ENCODE data around the gene PNPT1. TPM values are rescaled to one million over a fixed set of nuclear protein-coding genes. Genes with fewer than 3 reads are reported as not detected.
"Not testable (repeated sequence)": the region's sequence is repeated elsewhere in the genome, so short reads cannot be mapped to it uniquely, and the experiment has no call there.

The PNPT1 gene
- 10 to 100 TPM; 20.3 to 27.3 (median 24.3) TPM for polyA plus RNA-seq (ENCODE audit: low read depth in 6 of 6)

DNA sequence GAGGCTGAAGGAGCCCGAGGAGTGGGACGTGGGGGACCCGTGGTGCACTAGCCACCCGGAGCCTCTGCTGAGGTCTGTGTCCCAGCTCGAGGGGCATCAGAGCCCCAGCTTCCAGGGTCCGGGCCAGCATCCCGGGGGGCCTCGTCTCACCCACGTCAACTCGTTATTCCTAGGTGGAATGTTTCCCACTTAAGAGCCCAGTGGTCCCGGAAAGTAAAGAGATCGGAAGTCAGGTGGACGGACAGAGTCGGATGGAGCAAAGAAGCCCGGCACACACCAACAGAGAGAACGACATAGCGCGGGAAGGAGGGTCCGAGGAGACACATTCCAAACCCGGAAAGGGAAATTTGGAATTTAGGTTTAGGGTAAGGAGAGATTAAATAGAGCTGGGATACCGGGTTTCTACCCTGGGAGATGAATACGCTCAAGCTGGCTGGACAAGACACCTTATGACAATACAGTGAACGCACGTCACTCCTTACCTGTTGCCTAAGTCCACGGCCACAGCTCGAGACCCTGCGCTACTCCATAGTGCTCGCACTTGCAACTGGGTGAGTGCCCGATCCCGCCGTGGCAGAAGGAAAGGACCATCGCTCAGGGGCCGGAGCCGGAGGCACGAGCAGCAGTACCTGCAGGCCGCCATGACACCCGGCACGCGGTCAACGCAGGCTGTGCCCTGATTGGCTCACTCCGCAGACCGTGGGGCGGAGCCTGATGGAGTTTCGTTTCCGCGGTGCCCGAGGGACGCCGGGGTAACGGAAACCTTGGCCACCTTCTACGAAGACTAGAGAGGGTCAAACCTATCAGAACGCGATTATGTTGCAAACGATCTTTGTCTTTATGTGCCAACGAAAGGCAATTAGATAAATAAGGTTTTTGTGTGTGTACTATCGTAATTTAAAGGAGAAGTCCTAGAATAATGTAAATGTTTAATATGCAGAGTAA is at the start of gene PNPT1:
TSS of gene PNPT1 (minus strand) at position 664 of the 945 bp plus-strand sequence. CDS start at position 643, 21 bp downstream.
- Mint-ChIP-seq H3K4me3 (peak within 1 kb of the TSS; percentile 91 to 97 (median 96)), H3K27me3 (peaks cover 3 to 6% (median 5%) of the 10 kb centered on the region in 3 donors), H3K27ac (peak within 1 kb of the TSS; percentile 56 to 95 (median 88)), H3K4me1 (peaks cover 16 to 26% (median 25%) of the 10 kb centered on the region in 3 donors), H3K9me3 (no peaks in the 10 kb centered on the region), H3K36me3 (peaks cover 0 to 7% of the 10 kb centered on the region in 2 donors)
- ATAC-seq (ENCODE audit: low read depth in 2 of 2) (peak; percentile 100), DNase-seq (peak; percentile 89)

DNA sequence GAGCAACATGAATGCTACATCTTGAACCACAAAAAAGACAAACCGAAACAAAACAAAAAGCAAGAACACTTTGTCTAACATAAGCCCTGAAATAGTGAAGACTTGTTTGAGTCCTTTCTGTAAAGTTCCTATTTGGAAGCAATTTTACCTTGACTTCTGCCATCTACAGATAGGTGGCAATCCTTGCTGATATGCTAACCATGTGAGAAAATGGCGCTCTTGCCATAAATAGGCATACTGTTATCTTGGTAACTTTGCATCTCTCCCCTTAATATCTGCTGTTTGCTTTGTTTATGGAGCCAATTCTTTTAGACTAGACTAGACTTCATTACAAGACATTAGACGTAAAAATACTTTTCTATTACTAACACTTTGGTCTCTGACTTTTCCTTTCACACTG is 49.4 kb upstream of the PNPT1 start:
- ATAC-seq (ENCODE audit: low read depth in 2 of 2) (no peak), DNase-seq (no peak)
- Mint-ChIP-seq H3K4me1 (no peaks in the 10 kb centered on the region), H3K4me3 (no peak overlapping the region), H3K27ac (no peak overlapping the region), H3K27me3 (peaks cover 11 to 32% (median 26%) of the 10 kb centered on the region in 3 donors), H3K36me3 (no peaks in the 10 kb centered on the region), H3K9me3 (peaks cover 0 to 5% (median 2%) of the 10 kb centered on the region in 7 donors)

DNA sequence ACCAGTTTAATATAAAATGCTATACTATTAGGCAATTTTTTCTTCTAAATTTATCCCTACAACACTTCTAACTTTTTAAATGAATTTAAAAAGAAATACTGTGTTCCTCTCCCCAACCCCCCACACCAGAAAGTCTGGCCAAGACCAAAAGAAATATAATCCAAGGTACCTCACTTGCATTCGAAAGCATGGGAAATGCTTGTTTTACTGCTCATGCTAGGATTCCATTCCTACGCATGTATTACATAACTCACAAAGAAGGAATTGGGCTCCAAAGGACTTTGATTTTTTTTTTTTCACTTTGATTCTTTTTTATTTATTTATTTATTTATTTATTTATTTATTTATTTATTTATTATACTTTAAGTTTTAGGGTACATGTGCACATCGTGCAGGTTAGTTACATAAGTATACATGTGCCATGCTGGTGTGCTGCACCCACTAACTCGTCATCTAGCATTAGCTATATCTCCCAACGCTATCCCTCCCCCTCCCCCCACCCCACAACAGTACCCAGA is 42.4 kb upstream of the PNPT1 start:
- not testable (repeated sequence) for H3K4me3 Mint-ChIP-seq; DNase-seq; H3K4me1 Mint-ChIP-seq; ATAC-seq (ENCODE audit: low read depth in 2 of 2); H3K9me3 Mint-ChIP-seq; H3K27me3 Mint-ChIP-seq; H3K27ac Mint-ChIP-seq; H3K36me3 Mint-ChIP-seq

DNA sequence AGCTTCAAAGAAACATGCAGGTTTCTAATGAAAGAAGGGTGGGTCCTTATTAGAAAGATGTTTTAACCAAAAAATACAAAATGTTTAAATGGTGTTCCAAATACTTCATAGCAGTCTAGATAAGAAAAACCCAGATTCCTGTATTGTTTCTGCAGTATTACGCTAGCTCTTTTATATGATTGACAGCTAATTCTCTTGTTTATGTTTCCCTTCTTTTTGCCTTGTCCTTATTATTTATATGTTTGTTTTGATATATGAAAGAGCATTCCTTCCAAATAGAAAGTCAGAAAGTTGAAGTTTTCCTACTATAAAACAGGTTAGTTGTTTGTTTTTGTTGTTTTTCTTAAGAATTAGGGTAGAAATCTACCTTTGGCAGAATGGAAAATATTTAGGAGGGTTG is 41.1 kb upstream of the PNPT1 start:
- H3K9me3 Mint-ChIP-seq = peaks cover 0 to 6% (median 0%) of the 10 kb centered on the region in 7 donors
- no peak overlapping the region for H3K4me3 Mint-ChIP-seq
- peak overlapping the region in 1 of 6 donors; percentile 33 for H3K27ac Mint-ChIP-seq
- DNase-seq (no peak), ATAC-seq (ENCODE audit: low read depth in 2 of 2) (no peak)
- H3K27me3 Mint-ChIP-seq = no peaks in the 10 kb centered on the region
- H3K4me1 Mint-ChIP-seq = no peaks in the 10 kb centered on the region
- no peaks in the 10 kb centered on the region for H3K36me3 Mint-ChIP-seq

DNA sequence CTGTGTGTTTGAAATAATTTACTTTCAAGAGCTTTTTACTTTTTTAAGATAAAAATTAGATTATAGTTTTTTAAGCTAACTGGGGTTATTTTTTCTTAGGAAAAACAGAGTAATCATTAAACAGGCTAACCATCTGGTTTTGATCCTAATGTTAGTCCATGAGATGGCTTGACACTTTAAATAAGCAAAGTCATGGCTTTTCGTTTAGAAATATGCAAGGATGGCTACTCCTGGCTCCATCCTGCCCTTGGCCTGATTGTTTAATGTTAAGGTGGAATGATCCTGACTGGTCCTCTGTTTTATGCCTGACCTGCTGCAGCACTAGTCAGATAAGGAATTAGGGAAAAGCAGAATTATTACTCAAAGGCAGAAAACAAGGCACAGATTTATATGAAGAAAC is 39.7 kb upstream of the PNPT1 start:
- ATAC-seq (ENCODE audit: low read depth in 2 of 2) (no peak), DNase-seq (no peak)
- H3K36me3 Mint-ChIP-seq = no peaks in the 10 kb centered on the region
- peaks cover 0 to 6% (median 0%) of the 10 kb centered on the region in 7 donors for H3K9me3 Mint-ChIP-seq
- no peaks in the 10 kb centered on the region for H3K4me1 Mint-ChIP-seq
- H3K4me3 Mint-ChIP-seq = no peak overlapping the region
- peaks cover 0 to under 1% (median 0%) of the 10 kb centered on the region in 3 donors for H3K27me3 Mint-ChIP-seq
- H3K27ac Mint-ChIP-seq = no peak overlapping the region

DNA sequence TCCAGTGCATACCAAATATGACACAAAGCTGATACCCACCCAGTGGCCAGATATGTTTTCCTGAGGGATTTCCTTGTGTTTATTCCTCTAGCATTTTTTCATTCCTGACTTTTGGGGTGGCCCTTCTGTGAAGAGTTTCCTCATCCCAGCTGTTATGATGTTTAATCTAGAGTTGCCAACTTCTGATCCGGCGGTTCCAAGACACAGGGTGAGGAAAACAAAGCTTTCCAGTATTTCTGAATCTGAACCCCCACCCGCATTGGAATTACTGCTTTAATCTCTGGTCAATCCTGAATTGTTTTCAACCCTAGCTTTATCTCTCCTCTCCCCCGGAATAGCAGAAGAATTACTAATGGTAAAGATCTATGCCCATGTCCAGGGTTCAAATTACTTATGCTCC is 39.2 kb upstream of the PNPT1 start:
- no peak for ATAC-seq (ENCODE audit: low read depth in 2 of 2)
- peaks cover 0 to 6% (median 0%) of the 10 kb centered on the region in 7 donors for H3K9me3 Mint-ChIP-seq
- H3K4me3 Mint-ChIP-seq = no peak overlapping the region
- H3K36me3 Mint-ChIP-seq = no peaks in the 10 kb centered on the region
- H3K4me1 Mint-ChIP-seq = no peaks in the 10 kb centered on the region
- no peak for DNase-seq
- peaks cover 0 to 6% (median 0%) of the 10 kb centered on the region in 3 donors for H3K27me3 Mint-ChIP-seq
- no peak overlapping the region for H3K27ac Mint-ChIP-seq

DNA sequence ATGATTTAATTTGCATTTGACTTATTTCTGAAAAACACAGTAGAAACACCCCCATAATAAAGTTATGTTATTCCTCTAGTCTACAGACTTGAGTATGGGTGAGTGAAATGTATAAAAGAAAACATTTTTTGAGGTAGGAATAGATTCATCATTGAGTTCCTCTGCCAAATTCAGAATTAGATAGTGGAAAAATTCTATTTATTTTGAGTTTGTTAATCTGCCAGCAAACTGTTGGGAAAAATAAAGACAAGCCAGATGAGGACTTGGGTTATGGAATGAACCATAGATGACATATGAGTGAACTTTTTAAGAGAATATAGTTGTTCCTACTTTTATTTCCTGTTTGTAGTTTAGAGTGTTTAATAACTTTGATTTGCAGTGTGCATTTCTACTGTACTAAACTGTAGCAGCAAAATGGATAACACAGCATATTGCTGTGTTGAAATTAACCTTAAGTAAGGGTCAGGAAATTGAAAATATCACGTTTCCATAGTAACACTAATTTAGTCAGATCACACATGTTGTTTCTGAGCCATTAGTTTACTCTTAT is 35.6 kb upstream of the PNPT1 start:
- H3K27ac Mint-ChIP-seq = no peak overlapping the region
- peaks cover 0 to 1% (median 0%) of the 10 kb centered on the region in 7 donors for H3K9me3 Mint-ChIP-seq
- ATAC-seq (ENCODE audit: low read depth in 2 of 2) (no peak), DNase-seq (no peak)
- peaks cover 0 to 11% (median 11%) of the 10 kb centered on the region in 3 donors for H3K27me3 Mint-ChIP-seq
- no peaks in the 10 kb centered on the region for H3K4me1 Mint-ChIP-seq
- H3K36me3 Mint-ChIP-seq = no peaks in the 10 kb centered on the region
- no peak overlapping the region for H3K4me3 Mint-ChIP-seq

DNA sequence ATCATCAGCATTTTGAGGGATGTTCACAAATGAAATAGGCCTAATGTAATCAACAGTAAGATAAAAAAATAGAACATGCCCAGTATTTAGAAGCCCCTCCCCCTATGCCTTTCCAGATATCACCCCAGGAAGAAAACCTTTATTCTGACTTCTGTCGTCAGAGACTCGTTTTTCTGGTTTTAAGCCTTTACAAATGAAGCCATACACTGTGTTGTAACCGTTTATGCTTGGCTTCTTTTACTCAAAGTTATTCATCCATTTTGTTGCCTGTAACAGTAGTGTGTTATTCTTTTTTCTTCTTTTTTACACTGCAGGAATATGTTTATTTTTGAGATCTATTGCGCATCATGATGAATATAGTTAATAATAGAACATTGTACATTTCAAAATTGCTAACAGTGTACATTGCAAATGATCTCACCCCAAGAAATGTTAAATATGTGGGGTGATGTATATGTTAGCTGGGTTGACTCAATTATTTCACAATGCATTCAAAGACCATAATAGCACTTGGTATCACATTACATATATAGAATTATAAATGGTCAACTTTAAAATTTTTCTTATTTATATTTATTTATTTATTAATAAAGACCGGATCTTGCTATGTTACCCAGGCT is 28.1 kb upstream of the PNPT1 start:
- Mint-ChIP-seq H3K36me3 (no peaks in the 10 kb centered on the region), H3K9me3 (peaks cover 0 to 1% (median 0%) of the 10 kb centered on the region in 7 donors), H3K27me3 (peaks cover 11 to 18% (median 17%) of the 10 kb centered on the region in 3 donors), H3K4me3 (no peak overlapping the region), H3K27ac (no peak overlapping the region), H3K4me1 (no peaks in the 10 kb centered on the region)
- DNase-seq (no peak), ATAC-seq (ENCODE audit: low read depth in 2 of 2) (no peak)

DNA sequence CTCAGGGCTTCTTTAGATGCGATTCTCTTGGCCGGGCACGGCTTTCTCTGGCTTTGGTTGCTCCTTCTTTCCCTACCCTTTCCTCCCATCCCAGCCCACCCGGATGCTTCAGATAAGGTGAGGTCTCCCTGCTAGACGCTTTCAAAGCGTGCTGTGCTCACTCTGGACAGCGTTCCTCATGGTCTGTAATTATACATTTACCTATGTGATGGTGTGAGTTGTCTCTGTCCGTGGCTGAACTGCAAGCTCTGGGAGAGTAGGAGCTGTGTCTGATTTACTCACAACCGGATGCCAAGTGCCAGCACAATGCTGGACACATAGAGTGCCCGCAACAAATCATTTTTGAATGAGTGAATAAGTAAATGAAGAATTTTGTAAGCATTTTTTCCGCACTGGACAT is 26.8 kb upstream of the PNPT1 start:
- Mint-ChIP-seq H3K27me3 (peaks cover 12 to 30% (median 27%) of the 10 kb centered on the region in 3 donors), H3K4me3 (no peak overlapping the region), H3K9me3 (no peaks in the 10 kb centered on the region), H3K27ac (no peak overlapping the region), H3K4me1 (no peaks in the 10 kb centered on the region), H3K36me3 (no peaks in the 10 kb centered on the region)
- ATAC-seq (ENCODE audit: low read depth in 2 of 2) (no peak), DNase-seq (no peak)

DNA sequence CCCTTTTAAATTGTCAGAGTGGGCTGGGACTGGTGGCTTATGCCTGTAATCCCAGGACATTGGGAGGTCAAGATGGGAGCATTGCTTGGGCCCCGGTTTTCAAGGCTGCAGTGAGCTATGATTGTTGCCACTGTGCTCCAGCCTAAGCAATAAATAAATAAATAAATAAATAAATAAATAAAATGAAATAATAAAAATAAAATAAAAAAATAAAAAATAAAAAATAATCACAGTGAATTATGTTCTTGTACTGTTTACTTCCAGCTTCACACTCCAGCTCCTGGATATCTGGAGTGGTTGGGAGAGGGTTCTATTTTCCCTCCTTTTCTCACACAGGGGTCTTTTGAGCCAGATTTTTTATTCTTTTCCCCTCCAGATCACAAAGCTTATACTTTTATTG is 26.2 kb upstream of the PNPT1 start:
- Mint-ChIP-seq H3K27ac (no peak overlapping the region), H3K9me3 (no peaks in the 10 kb centered on the region), H3K4me1 (no peaks in the 10 kb centered on the region), H3K4me3 (no peak overlapping the region), H3K27me3 (peaks cover 12 to 30% (median 27%) of the 10 kb centered on the region in 3 donors), H3K36me3 (no peaks in the 10 kb centered on the region)
- no peak for DNase-seq
- ATAC-seq (ENCODE audit: low read depth in 2 of 2) = no peak

DNA sequence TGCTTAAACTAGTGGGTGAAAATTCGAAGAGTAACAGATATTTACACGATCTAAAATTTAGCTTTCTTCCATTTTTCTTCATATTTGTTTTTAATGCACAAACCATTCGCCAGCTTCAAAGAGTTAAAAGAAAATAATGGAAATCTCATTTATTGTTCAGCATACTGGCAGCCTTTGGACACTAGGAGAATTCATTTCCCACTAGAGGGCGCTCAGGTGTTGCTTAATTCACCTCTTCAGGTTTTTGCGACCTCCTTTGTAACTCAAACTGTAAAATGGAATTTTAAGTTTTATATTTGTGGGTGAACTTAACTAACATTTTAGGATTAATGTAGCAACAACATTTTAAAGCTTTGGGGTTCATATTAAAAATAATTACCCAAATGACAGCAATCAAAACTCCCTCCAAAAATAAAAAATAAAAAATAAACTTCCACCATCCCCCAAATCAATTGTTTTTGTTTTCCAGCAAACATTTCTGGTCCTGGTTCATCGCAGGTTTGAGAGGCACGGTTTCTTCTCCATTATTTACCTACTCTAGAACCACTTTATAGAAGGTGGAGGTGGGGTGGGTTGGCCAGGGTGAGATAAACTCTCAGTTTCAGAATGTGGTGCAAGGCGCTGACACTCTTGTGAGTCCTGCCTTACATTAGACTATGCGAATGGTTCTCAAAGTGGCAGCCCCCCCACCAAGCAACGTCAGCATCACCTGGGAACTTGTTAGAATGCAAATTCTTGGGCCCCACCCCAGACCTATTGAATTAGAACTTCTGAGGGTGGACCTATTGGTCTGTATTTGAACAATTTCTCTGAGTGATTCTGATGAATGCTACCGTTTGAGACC is 24.7 kb upstream of the PNPT1 start:
- Mint-ChIP-seq H3K4me3 (no peak overlapping the region), H3K9me3 (no peaks in the 10 kb centered on the region), H3K27ac (no peak overlapping the region), H3K4me1 (peaks cover 0 to 2% (median 2%) of the 10 kb centered on the region in 3 donors), H3K27me3 (peaks cover 12 to 19% (median 17%) of the 10 kb centered on the region in 3 donors), H3K36me3 (no peaks in the 10 kb centered on the region)
- peak; percentile 13 for DNase-seq
- no peak for ATAC-seq (ENCODE audit: low read depth in 2 of 2)

DNA sequence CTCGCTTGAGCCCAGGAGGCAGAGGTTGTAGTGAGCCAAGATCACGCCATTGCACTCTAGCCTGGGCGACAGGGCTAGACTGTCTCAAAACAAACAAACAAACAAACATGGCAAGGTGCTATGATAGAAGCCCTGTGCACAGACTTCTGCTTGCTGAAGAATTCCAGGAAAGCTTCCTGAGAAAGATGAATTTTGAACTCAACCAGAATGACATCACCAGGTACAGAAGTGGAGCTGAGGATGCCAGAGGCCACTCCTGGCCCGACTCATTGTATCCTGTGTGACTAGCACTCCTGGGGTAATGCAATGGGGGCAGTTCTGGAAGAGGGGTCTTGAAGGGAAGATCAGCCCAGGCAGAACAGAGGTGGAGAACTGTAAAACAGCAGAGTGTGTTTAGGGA is 22.0 kb upstream of the PNPT1 start:
- no peak overlapping the region for H3K27ac Mint-ChIP-seq
- DNase-seq = no peak
- H3K27me3 Mint-ChIP-seq = peaks cover 12 to 22% (median 17%) of the 10 kb centered on the region in 3 donors
- no peak overlapping the region for H3K4me3 Mint-ChIP-seq
- ATAC-seq (ENCODE audit: low read depth in 2 of 2) = no peak
- H3K4me1 Mint-ChIP-seq = peaks cover 0 to 7% (median 6%) of the 10 kb centered on the region in 3 donors
- H3K9me3 Mint-ChIP-seq = no peaks in the 10 kb centered on the region
- H3K36me3 Mint-ChIP-seq = no peaks in the 10 kb centered on the region

DNA sequence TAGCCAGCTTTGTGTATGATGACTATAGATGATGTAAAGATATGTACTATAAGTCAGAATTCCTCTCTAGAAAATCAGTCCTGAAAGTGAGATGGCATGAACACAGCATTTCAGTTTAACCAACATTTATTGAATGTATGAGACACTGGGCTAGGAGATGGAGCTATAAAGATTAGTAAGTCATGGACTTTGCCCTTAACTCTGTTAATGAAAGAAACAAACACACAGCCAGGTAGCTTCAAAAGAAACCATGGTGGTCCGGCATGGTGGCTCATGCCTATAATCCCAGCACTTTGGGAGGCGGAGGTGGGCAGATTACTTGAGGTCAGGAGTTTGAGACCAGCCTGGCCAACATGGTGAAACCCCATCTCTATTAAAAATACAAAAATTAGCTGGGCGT is 21.5 kb upstream of the PNPT1 start:
- H3K4me1 Mint-ChIP-seq; H3K27ac Mint-ChIP-seq; H3K9me3 Mint-ChIP-seq; H3K36me3 Mint-ChIP-seq; DNase-seq; H3K4me3 Mint-ChIP-seq; ATAC-seq (ENCODE audit: low read depth in 2 of 2): not testable (repeated sequence)
- peaks cover 12 to 22% (median 17%) of the 10 kb centered on the region in 3 donors for H3K27me3 Mint-ChIP-seq

Data from naive B cell (primary cell).